ENCODE measurements around the gene FADD.

Gene FADD

DNA sequence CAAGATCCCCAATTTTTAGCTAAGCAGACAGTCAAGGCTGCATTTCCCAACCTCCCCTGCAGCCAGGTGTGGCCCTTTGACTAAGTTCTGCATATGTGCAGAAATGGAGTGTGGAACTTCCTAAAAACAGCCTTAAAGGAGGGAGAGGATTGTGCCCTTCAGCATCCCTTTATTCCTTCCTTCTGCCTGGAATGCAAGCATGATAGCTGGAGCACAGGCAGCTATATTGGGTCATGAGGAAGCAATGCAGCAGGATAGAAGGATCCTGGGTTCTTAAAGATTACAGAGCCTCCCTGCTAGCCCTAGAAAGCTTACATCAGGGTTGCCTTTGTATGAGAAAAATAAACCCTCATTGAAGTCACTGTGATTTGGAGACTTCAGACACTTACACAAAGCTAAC is 29.9 kb downstream of the FADD start (continued):
- TF ChIP-seq BACH2 (CRISPR knock-in tag; IDR thresholded peaks at IDR 0.05; ENCODE audit: borderline replicate concordance): no peak
- no peak for TF ChIP-seq RARB (CRISPR knock-in tag; IDR thresholded peaks at IDR 0.05)
- TF ChIP-seq CSDC2 (CRISPR knock-in tag; IDR thresholded peaks at IDR 0.05): no peak
- no peak for TF ChIP-seq ZC3H10 (CRISPR knock-in tag; IDR thresholded peaks at IDR 0.05)
- no peak for TF ChIP-seq TOX (CRISPR knock-in tag; IDR thresholded peaks at IDR 0.05; ENCODE audit: borderline replicate concordance)

DNA sequence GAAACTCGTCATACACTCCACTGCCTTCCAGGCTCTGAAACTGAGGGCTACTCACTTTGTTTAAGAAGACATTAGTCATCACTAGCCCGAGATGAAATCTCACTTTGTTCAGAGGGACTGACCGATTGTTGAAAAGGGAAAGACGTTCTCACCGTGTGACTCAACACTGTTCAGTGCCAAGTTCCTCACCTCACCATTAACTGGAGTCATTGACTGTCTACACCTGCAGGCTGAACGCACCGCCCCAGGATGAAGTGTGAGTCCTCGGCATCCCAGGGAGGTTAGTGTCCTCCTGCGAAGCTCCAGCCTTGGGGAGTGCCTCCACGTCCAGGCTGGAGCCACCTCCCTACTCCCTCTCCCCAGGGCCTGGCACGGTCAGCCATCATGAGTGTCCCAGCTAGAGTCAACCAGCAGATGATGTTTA is 30.4 kb downstream of the FADD start:
- ATAC-seq: peak; percentile 69
- no peak for TF ChIP-seq TOX (CRISPR knock-in tag; IDR thresholded peaks at IDR 0.05; ENCODE audit: borderline replicate concordance)
- TF ChIP-seq SNAI2 (CRISPR knock-in tag; IDR thresholded peaks at IDR 0.05): no peak
- TF ChIP-seq, protein P1, sequence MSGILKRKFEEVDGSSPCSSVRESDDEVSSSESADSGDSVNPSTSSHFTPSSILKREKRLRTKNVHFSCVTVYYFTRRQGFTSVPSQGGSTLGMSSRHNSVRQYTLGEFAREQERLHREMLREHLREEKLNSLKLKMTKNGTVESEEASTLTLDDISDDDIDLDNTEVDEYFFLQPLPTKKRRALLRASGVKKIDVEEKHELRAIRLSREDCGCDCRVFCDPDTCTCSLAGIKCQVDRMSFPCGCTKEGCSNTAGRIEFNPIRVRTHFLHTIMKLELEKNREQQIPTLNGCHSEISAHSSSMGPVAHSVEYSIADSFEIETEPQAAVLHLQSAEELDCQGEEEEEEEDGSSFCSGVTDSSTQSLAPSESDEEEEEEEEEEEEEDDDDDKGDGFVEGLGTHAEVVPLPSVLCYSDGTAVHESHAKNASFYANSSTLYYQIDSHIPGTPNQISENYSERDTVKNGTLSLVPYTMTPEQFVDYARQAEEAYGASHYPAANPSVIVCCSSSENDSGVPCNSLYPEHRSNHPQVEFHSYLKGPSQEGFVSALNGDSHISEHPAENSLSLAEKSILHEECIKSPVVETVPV (CRISPR knock-in tag; IDR thresholded peaks at IDR 0.05): no peak
- TF ChIP-seq BACH2 (CRISPR knock-in tag; IDR thresholded peaks at IDR 0.05; ENCODE audit: borderline replicate concordance): no peak
- no peak for TF ChIP-seq ZNF8 (CRISPR knock-in tag; IDR thresholded peaks at IDR 0.05)
- TF ChIP-seq CSDC2 (CRISPR knock-in tag; IDR thresholded peaks at IDR 0.05): no peak
- no peak for TF ChIP-seq TCF4 (CRISPR knock-in tag; IDR thresholded peaks at IDR 0.05; ENCODE audit: borderline replicate concordance)
- no peak for TF ChIP-seq OSR1 (CRISPR knock-in tag; IDR thresholded peaks at IDR 0.05)
- no peak for TF ChIP-seq ZNF70 (CRISPR knock-in tag; IDR thresholded peaks at IDR 0.05)
- TF ChIP-seq, protein P2, sequence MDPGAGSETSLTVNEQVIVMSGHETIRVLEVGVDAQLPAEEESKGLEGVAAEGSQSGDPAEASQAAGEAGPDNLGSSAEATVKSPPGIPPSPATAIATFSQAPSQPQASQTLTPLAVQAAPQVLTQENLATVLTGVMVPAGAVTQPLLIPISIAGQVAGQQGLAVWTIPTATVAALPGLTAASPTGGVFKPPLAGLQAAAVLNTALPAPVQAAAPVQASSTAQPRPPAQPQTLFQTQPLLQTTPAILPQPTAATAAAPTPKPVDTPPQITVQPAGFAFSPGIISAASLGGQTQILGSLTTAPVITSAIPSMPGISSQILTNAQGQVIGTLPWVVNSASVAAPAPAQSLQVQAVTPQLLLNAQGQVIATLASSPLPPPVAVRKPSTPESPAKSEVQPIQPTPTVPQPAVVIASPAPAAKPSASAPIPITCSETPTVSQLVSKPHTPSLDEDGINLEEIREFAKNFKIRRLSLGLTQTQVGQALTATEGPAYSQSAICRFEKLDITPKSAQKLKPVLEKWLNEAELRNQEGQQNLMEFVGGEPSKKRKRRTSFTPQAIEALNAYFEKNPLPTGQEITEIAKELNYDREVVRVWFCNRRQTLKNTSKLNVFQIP (CRISPR knock-in tag; IDR thresholded peaks at IDR 0.05; ENCODE audit: borderline replicate concordance, low read depth): no peak
- TF ChIP-seq, protein P3, sequence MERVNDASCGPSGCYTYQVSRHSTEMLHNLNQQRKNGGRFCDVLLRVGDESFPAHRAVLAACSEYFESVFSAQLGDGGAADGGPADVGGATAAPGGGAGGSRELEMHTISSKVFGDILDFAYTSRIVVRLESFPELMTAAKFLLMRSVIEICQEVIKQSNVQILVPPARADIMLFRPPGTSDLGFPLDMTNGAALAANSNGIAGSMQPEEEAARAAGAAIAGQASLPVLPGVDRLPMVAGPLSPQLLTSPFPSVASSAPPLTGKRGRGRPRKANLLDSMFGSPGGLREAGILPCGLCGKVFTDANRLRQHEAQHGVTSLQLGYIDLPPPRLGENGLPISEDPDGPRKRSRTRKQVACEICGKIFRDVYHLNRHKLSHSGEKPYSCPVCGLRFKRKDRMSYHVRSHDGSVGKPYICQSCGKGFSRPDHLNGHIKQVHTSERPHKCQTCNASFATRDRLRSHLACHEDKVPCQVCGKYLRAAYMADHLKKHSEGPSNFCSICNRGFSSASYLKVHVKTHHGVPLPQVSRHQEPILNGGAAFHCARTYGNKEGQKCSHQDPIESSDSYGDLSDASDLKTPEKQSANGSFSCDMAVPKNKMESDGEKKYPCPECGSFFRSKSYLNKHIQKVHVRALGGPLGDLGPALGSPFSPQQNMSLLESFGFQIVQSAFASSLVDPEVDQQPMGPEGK (CRISPR knock-in tag; IDR thresholded peaks at IDR 0.05; ENCODE audit: borderline replicate concordance): no peak
- no peak for TF ChIP-seq ZNF565 (CRISPR knock-in tag; conservative IDR thresholded peaks at IDR 0.05; ENCODE audit: low read depth)
- no peak for TF ChIP-seq ZFP3 (CRISPR knock-in tag; IDR thresholded peaks at IDR 0.05)
- TF ChIP-seq ZC3H10 (CRISPR knock-in tag; IDR thresholded peaks at IDR 0.05): no peak
- TF ChIP-seq ZFP30 (CRISPR knock-in tag; IDR thresholded peaks at IDR 0.05): no peak
- no peak for TF ChIP-seq RARB (CRISPR knock-in tag; IDR thresholded peaks at IDR 0.05)
- TF ChIP-seq ARNTL (CRISPR knock-in tag; IDR thresholded peaks at IDR 0.05; ENCODE audit: borderline replicate concordance, low read depth): no peak
- TF ChIP-seq, protein P4, sequence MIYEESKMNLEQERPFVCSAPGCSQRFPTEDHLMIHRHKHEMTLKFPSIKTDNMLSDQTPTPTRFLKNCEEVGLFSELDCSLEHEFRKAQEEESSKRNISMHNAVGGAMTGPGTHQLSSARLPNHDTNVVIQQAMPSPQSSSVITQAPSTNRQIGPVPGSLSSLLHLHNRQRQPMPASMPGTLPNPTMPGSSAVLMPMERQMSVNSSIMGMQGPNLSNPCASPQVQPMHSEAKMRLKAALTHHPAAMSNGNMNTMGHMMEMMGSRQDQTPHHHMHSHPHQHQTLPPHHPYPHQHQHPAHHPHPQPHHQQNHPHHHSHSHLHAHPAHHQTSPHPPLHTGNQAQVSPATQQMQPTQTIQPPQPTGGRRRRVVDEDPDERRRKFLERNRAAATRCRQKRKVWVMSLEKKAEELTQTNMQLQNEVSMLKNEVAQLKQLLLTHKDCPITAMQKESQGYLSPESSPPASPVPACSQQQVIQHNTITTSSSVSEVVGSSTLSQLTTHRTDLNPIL (CRISPR knock-in tag; IDR thresholded peaks at IDR 0.05; ENCODE audit: low read depth): no peak
- TF ChIP-seq PPARA (CRISPR knock-in tag; IDR thresholded peaks at IDR 0.05; ENCODE audit: borderline replicate concordance): no peak

DNA sequence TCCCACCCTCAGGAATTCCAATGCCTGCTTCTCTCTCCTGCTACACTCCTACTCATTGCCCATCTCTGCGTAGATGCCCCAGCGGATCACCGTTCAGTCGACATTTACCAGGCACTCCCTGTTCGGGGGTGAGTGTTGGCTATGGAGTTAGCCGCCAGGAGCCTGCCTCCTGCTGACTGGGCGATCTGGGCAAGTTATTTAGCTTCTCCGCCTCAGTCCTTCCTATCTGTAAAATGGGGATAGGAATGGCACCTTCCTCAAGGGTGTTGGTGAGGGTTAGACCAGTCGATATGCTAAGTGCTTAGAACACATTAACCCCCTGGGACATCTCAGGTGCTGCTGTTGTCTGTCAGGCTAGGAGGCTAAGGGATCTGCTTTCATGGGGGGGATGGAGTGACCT is 30.9 kb downstream of the FADD start:
- TF ChIP-seq ZNF8 (CRISPR knock-in tag; IDR thresholded peaks at IDR 0.05) (no peak), TOX (CRISPR knock-in tag; IDR thresholded peaks at IDR 0.05; ENCODE audit: borderline replicate concordance) (no peak), ZNF70 (CRISPR knock-in tag; IDR thresholded peaks at IDR 0.05) (no peak)
- TF ChIP-seq, protein P4 (CRISPR knock-in tag; IDR thresholded peaks at IDR 0.05; ENCODE audit: low read depth): no peak
- TF ChIP-seq, protein P2 (CRISPR knock-in tag; IDR thresholded peaks at IDR 0.05; ENCODE audit: borderline replicate concordance, low read depth): no peak
- TF ChIP-seq, protein P5, sequence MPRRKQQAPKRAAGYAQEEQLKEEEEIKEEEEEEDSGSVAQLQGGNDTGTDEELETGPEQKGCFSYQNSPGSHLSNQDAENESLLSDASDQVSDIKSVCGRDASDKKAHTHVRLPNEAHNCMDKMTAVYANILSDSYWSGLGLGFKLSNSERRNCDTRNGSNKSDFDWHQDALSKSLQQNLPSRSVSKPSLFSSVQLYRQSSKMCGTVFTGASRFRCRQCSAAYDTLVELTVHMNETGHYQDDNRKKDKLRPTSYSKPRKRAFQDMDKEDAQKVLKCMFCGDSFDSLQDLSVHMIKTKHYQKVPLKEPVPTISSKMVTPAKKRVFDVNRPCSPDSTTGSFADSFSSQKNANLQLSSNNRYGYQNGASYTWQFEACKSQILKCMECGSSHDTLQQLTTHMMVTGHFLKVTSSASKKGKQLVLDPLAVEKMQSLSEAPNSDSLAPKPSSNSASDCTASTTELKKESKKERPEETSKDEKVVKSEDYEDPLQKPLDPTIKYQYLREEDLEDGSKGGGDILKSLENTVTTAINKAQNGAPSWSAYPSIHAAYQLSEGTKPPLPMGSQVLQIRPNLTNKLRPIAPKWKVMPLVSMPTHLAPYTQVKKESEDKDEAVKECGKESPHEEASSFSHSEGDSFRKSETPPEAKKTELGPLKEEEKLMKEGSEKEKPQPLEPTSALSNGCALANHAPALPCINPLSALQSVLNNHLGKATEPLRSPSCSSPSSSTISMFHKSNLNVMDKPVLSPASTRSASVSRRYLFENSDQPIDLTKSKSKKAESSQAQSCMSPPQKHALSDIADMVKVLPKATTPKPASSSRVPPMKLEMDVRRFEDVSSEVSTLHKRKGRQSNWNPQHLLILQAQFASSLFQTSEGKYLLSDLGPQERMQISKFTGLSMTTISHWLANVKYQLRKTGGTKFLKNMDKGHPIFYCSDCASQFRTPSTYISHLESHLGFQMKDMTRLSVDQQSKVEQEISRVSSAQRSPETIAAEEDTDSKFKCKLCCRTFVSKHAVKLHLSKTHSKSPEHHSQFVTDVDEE (CRISPR knock-in tag; IDR thresholded peaks at IDR 0.05): no peak
- ATAC-seq: no peak; the same call in 2 of the 3 replicates
